ENCODE measurements around the gene NR2E1. TPM values are rescaled to one million over a fixed set of nuclear protein-coding genes. Genes with fewer than 3 reads are reported as not detected.

The NR2E1 gene
- total RNA-seq, 2 donors from 2014 or later, result not detected

Other genes with a start within 250 kb of the NR2E1 start
- gene SEC63, start 207.8 kb upstream of the NR2E1 start, total RNA-seq, result 10 to 100 TPM; 73.4 to 97.9 TPM
- 10 to 100 TPM; 26.0 to 35.0 TPM for gene OSTM1, start 91.3 kb upstream of the NR2E1 start, total RNA-seq
- gene SNX3, start 95.0 kb downstream of the NR2E1 start, total RNA-seq, result 10 to 100 TPM; 61.6 to 77.0 TPM
- 1 to 10 TPM; 1.6 to 4.0 TPM for gene AFG1L, start 129.0 kb downstream of the NR2E1 start, total RNA-seq